GM12873 (cell line): Measurements from ENCODE around the gene CLDND2.

Source experiments
- CTCF ChIP-seq: IDR thresholded peaks from 2 replicates; pipeline ENCODE4 v1.5.1; 2012; ENCODE audit warnings: low read depth, mild to moderate bottlenecking, moderate library complexity, low read length, control low read depth; ENCODE audit not compliant: insufficient read depth; ENCODE audit errors: missing control alignments

CLDND2 gene

DNA sequence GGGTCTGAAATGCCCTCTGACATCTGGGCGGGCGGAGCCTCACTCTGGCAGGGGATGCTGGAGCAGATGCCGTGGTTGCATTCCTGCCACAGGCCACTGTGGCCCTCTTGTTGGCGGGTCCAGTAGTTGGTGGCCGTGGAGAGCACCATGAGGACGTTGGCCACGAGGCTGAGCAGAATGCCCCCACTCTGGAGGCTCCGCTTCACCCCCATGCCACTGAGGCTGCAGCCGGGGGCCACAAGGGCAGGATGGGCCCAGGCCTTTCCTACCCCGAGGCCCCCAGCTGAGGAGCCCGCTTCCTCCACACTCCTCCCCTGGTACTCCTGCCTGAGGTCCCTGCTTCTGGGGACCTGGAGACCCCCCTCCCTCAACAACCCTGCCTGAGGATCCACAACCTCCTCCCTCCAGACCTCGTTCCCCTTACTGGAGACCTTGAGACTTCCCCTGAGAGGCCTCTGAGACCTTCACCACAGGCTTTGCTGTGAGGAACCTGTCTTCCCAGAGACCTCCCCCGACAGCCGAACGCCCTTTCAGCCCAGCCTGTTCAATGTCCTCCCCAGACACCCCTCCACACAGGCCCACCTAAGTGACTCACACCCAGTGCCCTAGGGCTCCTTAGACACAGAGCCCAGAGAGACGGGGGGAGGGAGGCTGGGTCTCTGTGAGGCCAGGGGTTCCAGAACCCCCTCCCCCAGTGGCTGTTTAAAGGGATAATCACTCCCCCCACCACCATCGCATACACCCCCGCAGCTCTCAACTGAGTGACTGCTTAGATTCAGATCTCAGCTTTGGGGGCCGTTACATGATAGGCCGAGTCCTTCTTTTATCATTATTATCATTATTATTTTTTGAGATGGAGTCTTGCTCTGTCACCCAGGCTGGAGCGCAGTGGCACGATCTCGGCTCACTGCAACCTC, at the start of gene CLDND2:
CLDND2 (minus strand) TSS at position 638 of the 917 bp plus-strand sequence; CDS start at position 212, 426 bp downstream.
- no peak for TF ChIP-seq CTCF

- TF ChIP-seq CTCF = no peak
These were observed 49.0 kb upstream of the CLDND2 start for GRCh38 chr19:51417810-51418157.

GRCh38 chr19:51417107-51417809, 48.5 kb upstream of the CLDND2 start, which contains the start of gene SIGLEC10:
SIGLEC10 (minus strand) TSS chr19:51417642; CDS start chr19:51417581, 61 bp downstream.
- TF ChIP-seq CTCF = no peak

GRCh38 chr19:51415187-51415586, 46.4 kb upstream of the CLDND2 start:
- no peak for TF ChIP-seq CTCF

- no peak for TF ChIP-seq CTCF
These were observed 42.3 kb upstream of the CLDND2 start for GRCh38 chr19:51410950-51411748.

DNA sequence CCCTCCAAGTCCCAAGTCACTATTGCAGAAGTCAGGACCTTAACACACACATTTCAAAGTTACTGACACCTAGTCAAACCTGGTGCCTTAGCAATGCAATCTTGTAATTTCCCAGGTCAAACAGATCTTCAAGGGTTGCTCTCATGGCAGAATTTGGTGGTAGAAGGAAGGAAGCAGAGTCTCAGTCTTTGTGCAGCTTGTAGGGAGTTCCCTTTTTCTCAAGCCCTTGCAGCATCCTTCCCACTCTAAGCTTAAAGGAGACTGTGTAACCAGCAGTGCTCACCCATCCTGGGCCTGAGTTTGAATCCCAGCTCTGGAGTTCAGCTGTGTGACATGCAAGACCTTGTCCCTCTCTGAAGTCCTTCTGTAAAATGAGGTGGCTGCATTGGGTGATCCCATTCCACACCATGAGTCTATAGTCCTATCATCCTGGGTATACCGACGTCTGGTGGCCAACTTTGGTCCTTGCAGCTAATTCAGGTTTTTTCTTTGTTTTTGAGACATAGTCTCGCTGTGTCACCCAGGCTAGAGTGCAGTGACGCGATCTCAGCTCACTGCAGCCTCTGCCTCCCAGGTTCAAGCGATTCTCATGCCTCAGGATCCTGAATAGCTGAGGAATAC, 38.8 kb upstream of the CLDND2 start:
- TF ChIP-seq CTCF = peak; percentile 66
